ENCODE results near the gene DGKI. TPM values are rescaled to one million over a fixed set of nuclear protein-coding genes. Genes with fewer than 3 reads are reported as not detected.

The DGKI gene
- total and polyA plus RNA-seq, 9 of the 15 experiments (the other 6 are each of a cell fraction or from before 2014, with no cell fraction given), result 0.11 to 0.54 (median 0.15) TPM; not detected in 5

DNA sequence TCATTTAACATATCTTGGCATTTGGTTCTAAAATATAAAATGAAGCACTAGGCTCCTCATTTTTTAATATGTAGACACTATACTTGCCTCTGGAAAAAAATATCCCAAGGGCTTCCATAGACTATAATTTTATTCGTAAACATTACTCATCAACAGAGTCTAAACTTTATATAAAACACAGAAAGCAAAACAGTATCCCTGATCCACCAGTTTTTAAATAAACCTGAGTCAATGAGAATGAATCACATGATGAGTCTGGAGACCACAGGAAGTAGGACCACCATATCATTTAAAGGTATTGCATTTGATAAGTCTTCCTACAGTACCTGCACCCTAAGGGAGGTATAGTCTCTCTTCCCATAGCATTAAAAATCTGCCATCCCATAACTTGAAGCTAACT lies 228.0 kb downstream of the DGKI start:
- CTCF ChIA-PET (ENCODE audit: low intra/inter-chr PET ratio), result no interaction called here
- 0% methylated on average over 1 of the region's 1 CpG for WGBS (ENCODE audit: insufficient coverage, low coverage, missing lambda C conversion rate)
- POLR2A ChIA-PET, result no interaction called here
- Histone ChIP-seq H3K27ac (ENCODE audit: extremely low read depth, low read depth, low read length) (no peak overlapping the region), H3K4me2 (ENCODE audit: insufficient read depth, low read length) (no peak overlapping the region), H3K4me1 (replicated peaks in 1 of 2; ENCODE audit: control insufficient read depth in 2 of 2, insufficient read depth in 2 of 2, low read length in 2 of 2) (no peaks in the 10 kb centered on the region), H3K27me3 (ENCODE audit: control insufficient read depth in 2 of 2, insufficient read depth in 2 of 2, low read length in 2 of 2) (no peaks in the 10 kb centered on the region; a peak in 2 of 5 replicates), H3K9me1 (ENCODE audit: control insufficient read depth, insufficient read depth, low read length) (no peaks in the 10 kb centered on the region), H3K9me3 (replicated peaks; ENCODE audit: control insufficient read depth, insufficient read depth, low read depth, low read length) (no peaks in the 10 kb centered on the region), H3K79me2 (ENCODE audit: control insufficient read depth, insufficient read depth, low read length) (no peaks in the 10 kb centered on the region), H3K36me3 (ENCODE audit: control insufficient read depth, insufficient read depth, low read length) (no peaks in the 10 kb centered on the region), H4K20me1 (replicated peaks; ENCODE audit: control insufficient read depth, insufficient read depth, low read length) (no peaks in the 10 kb centered on the region), H3K4me3 (no peak overlapping the region), H3K9ac (ENCODE audit: insufficient read depth in 1 of 2, low read depth in 2 of 2, low read length in 2 of 2) (no peak overlapping the region), H2AFZ (ENCODE audit: low read depth, low read length) (no peak overlapping the region)
- intact Hi-C loops (cut with micrococcal nuclease), result no loop called here
- no peak for ATAC-seq
- FAIRE-seq, result no peak
- TF ChIP-seq MCM2 (IDR thresholded peaks at IDR 0.05; ENCODE audit: low read depth), result no peak
- TF ChIP-seq, protein P1, sequence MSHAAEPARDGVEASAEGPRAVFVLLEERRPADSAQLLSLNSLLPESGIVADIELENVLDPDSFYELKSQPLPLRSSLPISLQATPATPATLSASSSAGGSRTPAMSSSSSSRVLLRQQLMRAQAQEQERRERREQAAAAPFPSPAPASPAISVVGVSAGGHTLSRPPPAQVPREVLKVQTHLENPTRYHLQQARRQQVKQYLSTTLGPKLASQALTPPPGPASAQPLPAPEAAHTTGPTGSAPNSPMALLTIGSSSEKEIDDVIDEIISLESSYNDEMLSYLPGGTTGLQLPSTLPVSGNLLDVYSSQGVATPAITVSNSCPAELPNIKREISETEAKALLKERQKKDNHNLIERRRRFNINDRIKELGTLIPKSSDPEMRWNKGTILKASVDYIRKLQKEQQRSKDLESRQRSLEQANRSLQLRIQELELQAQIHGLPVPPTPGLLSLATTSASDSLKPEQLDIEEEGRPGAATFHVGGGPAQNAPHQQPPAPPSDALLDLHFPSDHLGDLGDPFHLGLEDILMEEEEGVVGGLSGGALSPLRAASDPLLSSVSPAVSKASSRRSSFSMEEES (CRISPR knock-in tag; IDR thresholded peaks at IDR 0.05), result peak; percentile 8; the same call in 1 of the 2 replicates
- BruUV-seq (replicated peaks), result no TSS peak
- no peak for DNase-seq (ENCODE audit: extremely low read depth in 1 of 4, low spot score in 3 of 4)
- in situ Hi-C loops (cut with MboI), result no loop called here

- POLR2A ChIA-PET, result no interaction called here
- H3K4me2 ChIP-seq (ENCODE audit: insufficient read depth, low read length), result no peak overlapping the region
- no peaks in the 10 kb centered on the region for H3K9me1 ChIP-seq (ENCODE audit: control insufficient read depth, insufficient read depth, low read length)
- DNase-seq (ENCODE audit: extremely low read depth in 1 of 4, low spot score in 3 of 4) (no peak), FAIRE-seq (no peak), ATAC-seq (no peak)
- H2AFZ ChIP-seq (ENCODE audit: low read depth, low read length), result no peak overlapping the region
- no peaks in the 10 kb centered on the region for H3K9me3 ChIP-seq (replicated peaks; ENCODE audit: control insufficient read depth, insufficient read depth, low read depth, low read length)
- no peaks in the 10 kb centered on the region for H3K79me2 ChIP-seq (ENCODE audit: control insufficient read depth, insufficient read depth, low read length)
- H3K4me1 ChIP-seq (replicated peaks in 1 of 2; ENCODE audit: control insufficient read depth in 2 of 2, insufficient read depth in 2 of 2, low read length in 2 of 2), result no peaks in the 10 kb centered on the region
- TF ChIP-seq NCOR1 (IDR thresholded peaks at IDR 0.05) (no peak), UBTF (IDR thresholded peaks at IDR 0.05; ENCODE audit: borderline replicate concordance in 1 of 2, low read depth in 2 of 2, low read length in 2 of 2) (no peak), POLR2B (IDR thresholded peaks at IDR 0.05; ENCODE audit: low read depth, partially characterized antibody) (no peak), ZNF253 (CRISPR knock-in tag; conservative IDR thresholded peaks at IDR 0.05) (no peak)
- H3K36me3 ChIP-seq (ENCODE audit: control insufficient read depth, insufficient read depth, low read length), result no peaks in the 10 kb centered on the region
- no peak overlapping the region for H3K27ac ChIP-seq (ENCODE audit: extremely low read depth, low read depth, low read length)
- H4K20me1 ChIP-seq (replicated peaks; ENCODE audit: control insufficient read depth, insufficient read depth, low read length), result no peaks in the 10 kb centered on the region
- CTCF ChIA-PET (ENCODE audit: low intra/inter-chr PET ratio), result no interaction called here
- H3K27me3 ChIP-seq (ENCODE audit: control insufficient read depth in 2 of 2, insufficient read depth in 2 of 2, low read length in 2 of 2), result no peaks in the 10 kb centered on the region; a peak in 1 of 5 replicates
- no peak overlapping the region for H3K4me3 ChIP-seq
- 0% methylated on average over 3 of the region's 3 CpGs for WGBS (ENCODE audit: insufficient coverage, low coverage, missing lambda C conversion rate)
- intact Hi-C loops (cut with micrococcal nuclease) (no loop called here), in situ Hi-C loops (cut with MboI) (no loop called here)
- H3K9ac ChIP-seq (ENCODE audit: insufficient read depth in 1 of 2, low read depth in 2 of 2, low read length in 2 of 2), result no peak overlapping the region
- BruUV-seq (replicated peaks), result no TSS peak
These were observed 233.7 kb downstream of the DGKI start for GRCh38 chr7:137613006-137613525.
